IPS-NIHi11 (cell line): ENCODE results near the gene RGMA.
"Not testable (repeated sequence)": the region's sequence is repeated elsewhere in the genome, so short reads cannot be mapped to it uniquely, and the experiment has no call there.

Experiments
- DNase-seq: peaks from one replicate; pipeline ENCODE4 v3.0.0; 2012; ENCODE audit warnings: mixed read lengths, low spot score

Gene RGMA

GRCh38 chr15:93034512-93034911 is 54.5 kb downstream of the RGMA start:
- DNase-seq, result no peak

- DNase-seq, result no peak
Observed at GRCh38 chr15:93033434-93034045, 55.5 kb downstream of the RGMA start.

GRCh38 chr15:93032515-93033206 is 56.4 kb downstream of the RGMA start:
- DNase-seq, result not testable (repeated sequence)

GRCh38 chr15:93031557-93032384 is 57.2 kb downstream of the RGMA start:
- not testable (repeated sequence) for DNase-seq

GRCh38 chr15:93031103-93031464 is 57.9 kb downstream of the RGMA start:
- DNase-seq, result no peak

- DNase-seq, result peak; percentile 87
Observed at GRCh38 chr15:93030430-93031102, 58.4 kb downstream of the RGMA start.

GRCh38 chr15:93029836-93030429 is 59.1 kb downstream of the RGMA start:
- DNase-seq, result peak; percentile 38

- no peak for DNase-seq
Observed at GRCh38 chr15:93029214-93029835, 59.7 kb downstream of the RGMA start.

GRCh38 chr15:93028632-93029213 is 60.3 kb downstream of the RGMA start:
- DNase-seq, result no peak

GRCh38 chr15:93028111-93028631 is 60.8 kb downstream of the RGMA start:
- DNase-seq, result no peak

GRCh38 chr15:93027413-93027812 is 61.6 kb downstream of the RGMA start:
- no peak for DNase-seq

GRCh38 chr15:93026380-93026817 is 62.6 kb downstream of the RGMA start:
- no peak for DNase-seq

GRCh38 chr15:93025625-93025982 is 63.4 kb downstream of the RGMA start:
- no peak for DNase-seq

- DNase-seq, result no peak
Observed at GRCh38 chr15:93024716-93025624, 64.0 kb downstream of the RGMA start.

- DNase-seq, result no peak
Observed at GRCh38 chr15:93024293-93024692, 64.7 kb downstream of the RGMA start.

GRCh38 chr15:93020976-93021772 is 67.8 kb downstream of the RGMA start:
- DNase-seq, result no peak

- no peak for DNase-seq
Observed at GRCh38 chr15:93019971-93020370, 69.0 kb downstream of the RGMA start.

- DNase-seq, result no peak
Observed at GRCh38 chr15:93019090-93019489, 69.9 kb downstream of the RGMA start.

GRCh38 chr15:93018574-93018973 is 70.4 kb downstream of the RGMA start:
- peak; percentile 17 for DNase-seq
